Epithelial cell of prostate (primary cell): ENCODE data around the gene COMMD3.
"Not testable (repeated sequence)": the region's sequence is repeated elsewhere in the genome, so short reads cannot be mapped to it uniquely, and the experiment has no call there.

Source experiments
- DNase-seq: peaks from one replicate; pipeline ENCODE4 v3.0.0-alpha.2; 2011; ENCODE audit warnings: low read depth, low spot score
- H3K27ac ChIP-seq: fragments of 450-650 bp; 2 replicates; pipeline ENCODE4 v1.5.1; 2017; ENCODE audit warnings: mild to moderate bottlenecking

COMMD3 gene

GRCh38 chr10:22316286-22317075 lies at the start of gene COMMD3:
Gene COMMD3 (plus strand): TSS chr10:22316388. CDS start chr10:22316418, 30 bp downstream.
- H3K27ac ChIP-seq = peak within 1 kb of the TSS; percentile 83
- DNase-seq = peak; percentile 46

GRCh38 chr10:22268503-22268902 lies 47.7 kb upstream of the COMMD3 start:
- H3K27ac ChIP-seq = no peak overlapping the region
- DNase-seq = no peak

GRCh38 chr10:22271786-22272185 lies 44.4 kb upstream of the COMMD3 start:
- DNase-seq = no peak
- H3K27ac ChIP-seq = no peak overlapping the region

- DNase-seq = no peak
- H3K27ac ChIP-seq = no peak overlapping the region
Observed at GRCh38 chr10:22278441-22278782, 37.8 kb upstream of the COMMD3 start.

GRCh38 chr10:22280078-22280477 lies 36.1 kb upstream of the COMMD3 start:
- no peak for DNase-seq
- H3K27ac ChIP-seq = no peak overlapping the region

- no peak for DNase-seq
Observed at GRCh38 chr10:22285130-22285529, 31.1 kb upstream of the COMMD3 start.

GRCh38 chr10:22293747-22294404 lies 22.3 kb upstream of the COMMD3 start:
- DNase-seq = no peak
- H3K27ac ChIP-seq = no peak overlapping the region

More at GRCh38 chr10:22285130-22285529, 31.1 kb upstream of the COMMD3 start:
- H3K27ac ChIP-seq = no peak overlapping the region

GRCh38 chr10:22294694-22295093 lies 21.5 kb upstream of the COMMD3 start:
- H3K27ac ChIP-seq = no peak overlapping the region
- no peak for DNase-seq

- DNase-seq = no peak
- H3K27ac ChIP-seq = no peak overlapping the region
Observed at GRCh38 chr10:22301193-22301592, 15.0 kb upstream of the COMMD3 start.

GRCh38 chr10:22303461-22303860 lies 12.7 kb upstream of the COMMD3 start:
- no peak overlapping the region for H3K27ac ChIP-seq
- DNase-seq = no peak

- no peak for DNase-seq
- no peak overlapping the region for H3K27ac ChIP-seq
Observed at GRCh38 chr10:22305721-22306120, 10.5 kb upstream of the COMMD3 start.

GRCh38 chr10:22308390-22308789 lies 7.8 kb upstream of the COMMD3 start:
- DNase-seq = peak; percentile 70
- H3K27ac ChIP-seq = peak overlapping the region; percentile 47

- no peak overlapping the region for H3K27ac ChIP-seq
- DNase-seq = no peak
Observed at GRCh38 chr10:22309180-22310000, 6.8 kb upstream of the COMMD3 start.

GRCh38 chr10:22310012-22310411 lies 6.2 kb upstream of the COMMD3 start:
- DNase-seq = not testable (repeated sequence)

GRCh38 chr10:22310928-22311327 lies 5.3 kb upstream of the COMMD3 start:
- no peak for DNase-seq
- no peak overlapping the region for H3K27ac ChIP-seq

More at GRCh38 chr10:22310012-22310411, 6.2 kb upstream of the COMMD3 start:
- H3K27ac ChIP-seq = not testable (repeated sequence)

- no peak for DNase-seq
- H3K27ac ChIP-seq = peak overlapping the region; percentile 83
Observed at GRCh38 chr10:22314852-22315251, 1.3 kb upstream of the COMMD3 start.

GRCh38 chr10:22315455-22316285 lies 518 bp upstream of the COMMD3 start:
- peak overlapping the region; percentile 83 for H3K27ac ChIP-seq
- no peak for DNase-seq

GRCh38 chr10:22317076-22317370 lies 835 bp downstream of the COMMD3 start:
- no peak for DNase-seq
- H3K27ac ChIP-seq = peak overlapping the region; percentile 83

- peak overlapping the region; percentile 83 for H3K27ac ChIP-seq
- no peak for DNase-seq
Observed at GRCh38 chr10:22317771-22318565, 1.8 kb downstream of the COMMD3 start.
